Mesenchymal stem cell (in vitro differentiated cells and primary cell): ENCODE results near the gene VEPH1.

Source experiments
- DNase-seq: peaks from one replicate; pipeline ENCODE4 v3.0.0-alpha.2; 2013
- H2AFZ ChIP-seq: one replicate; pipeline ENCODE4 v1.6.1; 2013; ENCODE audit warnings: low read depth, mild to moderate bottlenecking, control low read depth, inconsistent platforms, low read length, moderate library complexity
- H2AK5ac ChIP-seq: 2 replicates; pipeline ENCODE4 v1.6.1; 2013; ENCODE audit warnings: low read length, moderate library complexity, mild to moderate bottlenecking, inconsistent platforms; ENCODE audit not compliant: severe bottlenecking
- H2BK120ac ChIP-seq: one replicate; pipeline ENCODE4 v1.6.1; 2013; ENCODE audit warnings: low read depth, mild to moderate bottlenecking, inconsistent platforms, low read length, moderate library complexity
- H2BK12ac ChIP-seq, 2 experiments: one replicate each; pipeline ENCODE4 v1.6.1; 2013; ENCODE audit warnings: inconsistent platforms in 2 of 2, low read length in 2 of 2, mild to moderate bottlenecking in 2 of 2, moderate library complexity in 2 of 2, control low read depth in 1 of 2
- H2BK15ac ChIP-seq: one replicate; pipeline ENCODE4 v1.6.1; 2013; ENCODE audit warnings: mild to moderate bottlenecking, low read depth, inconsistent platforms; ENCODE audit not compliant: poor library complexity, severe bottlenecking
- H2BK5ac ChIP-seq: 2 replicates; pipeline ENCODE4 v1.6.1; 2013; ENCODE audit warnings: low read depth, mild to moderate bottlenecking, low read length, control low read depth, inconsistent platforms; ENCODE audit not compliant: poor library complexity, severe bottlenecking
- H3K14ac ChIP-seq, 2 experiments: one replicate each; pipeline ENCODE4 v1.6.1; 2013; ENCODE audit warnings: inconsistent platforms in 2 of 2, low read length in 2 of 2, control low read depth in 1 of 2, mild to moderate bottlenecking in 1 of 2, moderate library complexity in 1 of 2
- H3K18ac ChIP-seq, 2 experiments: one replicate each; pipeline ENCODE4 v1.6.1; 2013; ENCODE audit warnings: inconsistent platforms in 2 of 2, low read length in 2 of 2, control low read depth in 1 of 2, low read depth in 1 of 2, mild to moderate bottlenecking in 1 of 2
- H3K23ac ChIP-seq, 2 experiments: one replicate each; pipeline ENCODE4 v1.6.1; 2013; ENCODE audit warnings: inconsistent platforms in 2 of 2, low read length in 2 of 2, mild to moderate bottlenecking in 2 of 2, moderate library complexity in 2 of 2, control low read depth in 1 of 2
- H3K27ac ChIP-seq: 2 replicates; pipeline ENCODE4 v1.5.1; 2013; ENCODE audit warnings: mild to moderate bottlenecking, moderate library complexity, low read length, control low read depth, inconsistent platforms; ENCODE audit not compliant: poor library complexity, severe bottlenecking
- H3K27me3 ChIP-seq, 2 experiments: 2 replicates each; pipeline versions ENCODE4 v1.6.1 to v1.7.0; 2013; ENCODE audit warnings: low read length in 2 of 2, mild to moderate bottlenecking in 2 of 2, moderate library complexity in 2 of 2, control low read depth in 1 of 2, inconsistent platforms in 1 of 2; ENCODE audit not compliant: control insufficient read depth in 1 of 2, insufficient read depth in 1 of 2
- H3K36me3 ChIP-seq, 2 experiments: 2 replicates each; pipeline versions ENCODE4 v1.6.1 to v1.7.0; 2013; ENCODE audit warnings: low read length in 2 of 2, control low read depth in 1 of 2, inconsistent platforms in 1 of 2, low read depth in 1 of 2, mild to moderate bottlenecking in 1 of 2; ENCODE audit not compliant: insufficient read depth in 2 of 2, control insufficient read depth in 1 of 2
- H3K4ac ChIP-seq, 2 experiments: one replicate each; pipeline ENCODE4 v1.6.1; 2013; ENCODE audit warnings: inconsistent platforms in 2 of 2, low read length in 2 of 2, mild to moderate bottlenecking in 2 of 2, moderate library complexity in 2 of 2, control low read depth in 1 of 2, low read depth in 1 of 2
- H3K4me1 ChIP-seq: 2 replicates; pipeline ENCODE4 v1.6.1; 2013; ENCODE audit warnings: low read depth, low read length, control low read depth; ENCODE audit not compliant: control insufficient read depth, insufficient read depth
- H3K4me2 ChIP-seq: 2 replicates; pipeline ENCODE4 v1.6.1; 2013; ENCODE audit warnings: low read length, mild to moderate bottlenecking, inconsistent platforms; ENCODE audit not compliant: poor library complexity, severe bottlenecking
- H3K4me3 ChIP-seq, 2 experiments: 2 replicates each; pipeline versions ENCODE4 v1.5.1 to v1.7.0; 2013; ENCODE audit warnings: low read length in 2 of 2, mild to moderate bottlenecking in 2 of 2, control low read depth in 1 of 2, low read depth in 1 of 2; ENCODE audit not compliant: insufficient read depth in 1 of 2
- H3K79me1 ChIP-seq: replicated peaks from 2 replicates; pipeline ENCODE4 v1.6.1; 2013; ENCODE audit warnings: mild to moderate bottlenecking, control low read depth, low read length, inconsistent platforms; ENCODE audit not compliant: poor library complexity, severe bottlenecking
- H3K9ac ChIP-seq: 2 replicates; pipeline ENCODE4 v1.7.0; 2013; ENCODE audit warnings: mild to moderate bottlenecking, low read length, moderate library complexity
- H3K9me3 ChIP-seq: 2 replicates; pipeline ENCODE4 v1.7.0; 2013; ENCODE audit warnings: mild to moderate bottlenecking, low read length; ENCODE audit not compliant: control insufficient read depth
- H4K8ac ChIP-seq: one replicate; pipeline ENCODE4 v1.6.1; 2013; ENCODE audit warnings: inconsistent platforms, mild to moderate bottlenecking, low read length, moderate library complexity
- H4K91ac ChIP-seq: one replicate; pipeline ENCODE4 v1.6.1; 2013; ENCODE audit warnings: mild to moderate bottlenecking, low read length, inconsistent platforms
- WGBS: methylation state at CpG from one replicate; pipeline ENCODE4 v1.1.7; 2013; ENCODE audit warnings: mixed read lengths; 5-methylcytosine and 5-hydroxymethylcytosine counted together

VEPH1 gene

DNA sequence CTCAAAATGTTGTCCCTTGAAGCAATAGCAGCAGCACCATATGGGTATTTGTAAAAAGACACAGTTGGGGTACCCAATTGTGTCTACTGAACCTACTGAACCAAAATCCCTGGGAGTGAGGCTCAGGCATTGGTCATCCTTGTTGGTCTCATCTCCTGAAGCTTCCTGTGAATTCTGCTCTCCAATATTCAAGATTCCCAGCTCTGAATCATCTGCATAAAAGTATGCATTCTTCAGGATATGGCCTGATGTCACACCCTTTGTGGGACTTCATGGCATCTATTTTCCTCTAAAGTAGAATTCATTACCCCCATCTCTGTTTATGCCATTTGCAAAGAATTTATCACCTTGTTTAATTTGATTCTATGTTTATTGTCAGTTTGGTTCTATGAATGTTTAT is 79.9 kb downstream of the VEPH1 start:
- no peaks in the 10 kb centered on the region for H3K79me1 ChIP-seq
- no peak overlapping the region for H2AFZ ChIP-seq
- no peak overlapping the region for H2AK5ac ChIP-seq
- no peak for DNase-seq
- no peak overlapping the region for H2BK15ac ChIP-seq
- no peak overlapping the region for H3K27ac ChIP-seq
- H3K9ac ChIP-seq = no peak overlapping the region
- no peaks in the 10 kb centered on the region for H3K27me3 ChIP-seq
- no peak overlapping the region for H3K4me2 ChIP-seq
- H3K36me3 ChIP-seq = peaks cover 9 to 14% of the 10 kb centered on the region in 2 experiments
- no peak overlapping the region for H2BK12ac ChIP-seq
- no peak overlapping the region for H2BK5ac ChIP-seq
- H3K9me3 ChIP-seq = no peaks in the 10 kb centered on the region
- H4K8ac ChIP-seq = no peak overlapping the region
- no peaks in the 10 kb centered on the region for H3K4me1 ChIP-seq
- no peak overlapping the region for H3K18ac ChIP-seq
- H3K14ac ChIP-seq = no peak overlapping the region
- H2BK120ac ChIP-seq = peak overlapping the region; percentile 19
- H3K4ac ChIP-seq = no peak overlapping the region
- H4K91ac ChIP-seq = no peak overlapping the region
- H3K23ac ChIP-seq = no peak overlapping the region
- no peak overlapping the region for H3K4me3 ChIP-seq

DNA sequence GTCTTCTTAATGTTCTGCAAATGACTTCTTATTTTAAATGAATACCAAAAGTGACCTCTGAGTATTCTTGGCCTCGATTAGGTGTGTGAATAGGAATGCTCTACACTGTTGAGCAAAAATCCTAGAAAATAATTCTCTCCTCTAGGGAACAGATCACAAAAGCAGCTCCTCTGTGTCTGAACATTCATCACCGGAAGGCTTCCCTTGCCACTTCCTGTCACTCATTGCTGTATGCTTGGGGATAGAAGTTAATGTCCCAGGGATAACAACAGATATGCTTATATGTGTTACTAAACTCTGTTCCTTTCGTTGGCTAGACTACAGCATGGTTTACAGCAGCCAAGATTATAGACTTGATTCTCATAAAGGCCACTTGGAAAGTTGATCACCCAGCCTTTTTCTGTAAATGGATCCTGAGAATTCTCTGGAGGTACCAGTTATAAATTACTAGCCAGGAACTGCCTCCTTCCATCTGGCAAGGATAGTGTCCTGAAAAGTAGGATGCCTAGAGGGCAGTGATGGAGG is 82.5 kb downstream of the VEPH1 start:
- H3K9ac ChIP-seq = no peak overlapping the region
- no peak overlapping the region for H3K23ac ChIP-seq

GRCh38 chr3:157418104-157418503 is 85.1 kb downstream of the VEPH1 start:
- Histone ChIP-seq H3K4me1 (peaks cover 6% of the 10 kb centered on the region), H3K18ac (no peak overlapping the region), H3K9ac (no peak overlapping the region), H4K91ac (no peak overlapping the region), H2BK5ac (no peak overlapping the region), H3K9me3 (no peaks in the 10 kb centered on the region), H3K4me3 (no peak overlapping the region), H3K27ac (no peak overlapping the region), H3K36me3 (no peaks in the 10 kb centered on the region), H2AK5ac (no peak overlapping the region), H3K4ac (no peak overlapping the region), H3K27me3 (no peaks in the 10 kb centered on the region), H3K23ac (no peak overlapping the region), H3K4me2 (no peak overlapping the region), H2AFZ (no peak overlapping the region), H4K8ac (no peak overlapping the region), H2BK12ac (no peak overlapping the region), H2BK15ac (no peak overlapping the region), H3K79me1 (no peaks in the 10 kb centered on the region), H2BK120ac (no peak overlapping the region), H3K14ac (no peak overlapping the region)
- no peak for DNase-seq
- 27% methylated on average over 2 of the region's 2 CpGs for WGBS

More for the DNA sequence above, 82.5 kb downstream of the VEPH1 start:
- Histone ChIP-seq H2AK5ac (no peak overlapping the region), H4K8ac (no peak overlapping the region), H4K91ac (no peak overlapping the region), H3K18ac (no peak overlapping the region), H2BK12ac (no peak overlapping the region), H3K4ac (no peak overlapping the region), H2BK120ac (no peak overlapping the region), H3K36me3 (peaks cover 3 to 7% of the 10 kb centered on the region in 2 experiments), H2AFZ (no peak overlapping the region), H3K79me1 (no peaks in the 10 kb centered on the region), H3K4me2 (no peak overlapping the region), H3K27me3 (no peaks in the 10 kb centered on the region), H3K27ac (no peak overlapping the region), H3K4me3 (no peak overlapping the region), H3K4me1 (peaks cover 6% of the 10 kb centered on the region), H3K9me3 (no peaks in the 10 kb centered on the region), H3K14ac (no peak overlapping the region), H2BK15ac (no peak overlapping the region), H2BK5ac (no peak overlapping the region)
- no peak for DNase-seq
- 88% methylated on average over 1 of the region's 3 CpGs for WGBS

- H4K8ac ChIP-seq = no peak overlapping the region
- no peak overlapping the region for H3K14ac ChIP-seq
- H4K91ac ChIP-seq = no peak overlapping the region
- H3K23ac ChIP-seq = no peak overlapping the region
- WGBS = 67% methylated on average over 2 of the region's 2 CpGs
- H2AFZ ChIP-seq = no peak overlapping the region
- peak; percentile 9 for DNase-seq
- H2BK12ac ChIP-seq = no peak overlapping the region
- no peaks in the 10 kb centered on the region for H3K36me3 ChIP-seq
- H3K4me2 ChIP-seq = no peak overlapping the region
- no peak overlapping the region for H2AK5ac ChIP-seq
- H2BK15ac ChIP-seq = no peak overlapping the region
- H3K27me3 ChIP-seq = no peaks in the 10 kb centered on the region
- H2BK5ac ChIP-seq = no peak overlapping the region
- no peaks in the 10 kb centered on the region for H3K79me1 ChIP-seq
- no peak overlapping the region for H3K9ac ChIP-seq
- peaks cover 6% of the 10 kb centered on the region for H3K4me1 ChIP-seq
- H2BK120ac ChIP-seq = no peak overlapping the region
- no peaks in the 10 kb centered on the region for H3K9me3 ChIP-seq
- no peak overlapping the region for H3K18ac ChIP-seq
- no peak overlapping the region for H3K27ac ChIP-seq
- no peak overlapping the region for H3K4me3 ChIP-seq
- no peak overlapping the region for H3K4ac ChIP-seq
Observed at GRCh38 chr3:157417247-157417646, 86.0 kb downstream of the VEPH1 start.
